HS-5 (cell line): ENCODE results near the gene COL6A2.
"Not testable (repeated sequence)": the region's sequence is repeated elsewhere in the genome, so short reads cannot be mapped to it uniquely, and the experiment has no call there.

ENCODE experiments used
- DNase-seq: peaks from one replicate; pipeline ENCODE4 v3.0.0-alpha.2; 2012; ENCODE audit warnings: low read depth

COL6A2 gene

DNA sequence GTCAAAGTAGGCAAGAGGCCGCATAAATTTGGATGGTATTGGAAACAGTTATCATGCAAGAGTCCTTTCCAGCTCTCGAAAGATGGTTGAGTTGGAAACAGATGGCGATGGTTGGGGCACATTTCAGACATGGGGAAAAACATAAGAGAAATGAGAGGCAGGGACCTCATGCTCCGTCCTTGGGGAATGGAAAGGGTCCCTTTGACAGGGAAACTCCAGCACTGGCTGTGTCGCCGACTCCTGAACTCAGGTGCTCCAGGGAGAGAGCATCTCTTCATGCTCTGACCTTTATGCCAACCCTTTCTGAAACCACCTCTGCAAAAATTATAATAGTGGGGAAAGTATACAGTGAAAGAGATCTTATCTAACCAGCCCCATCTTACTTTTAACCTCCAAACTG, 36.8 kb upstream of the COL6A2 start:
- no peak for DNase-seq

DNA sequence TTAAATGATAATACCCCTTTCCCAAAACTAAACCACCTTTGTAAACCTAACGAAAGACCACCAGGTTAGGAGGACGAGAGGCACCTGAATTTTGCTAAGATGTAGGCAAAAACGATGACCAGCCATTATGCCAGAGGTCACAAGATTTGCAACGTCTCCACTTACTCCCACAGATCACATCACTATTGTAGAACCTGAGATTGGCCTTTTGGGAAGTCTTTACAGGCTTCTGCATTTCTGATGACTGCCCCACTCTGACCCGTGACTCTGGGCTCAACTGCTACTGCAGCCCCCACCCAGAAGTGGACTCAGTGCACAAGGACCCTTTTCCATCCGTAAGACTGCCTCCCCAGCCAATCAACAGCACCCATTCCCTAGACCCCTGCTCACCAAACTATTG, 36.4 kb upstream of the COL6A2 start:
- DNase-seq = no peak

DNA sequence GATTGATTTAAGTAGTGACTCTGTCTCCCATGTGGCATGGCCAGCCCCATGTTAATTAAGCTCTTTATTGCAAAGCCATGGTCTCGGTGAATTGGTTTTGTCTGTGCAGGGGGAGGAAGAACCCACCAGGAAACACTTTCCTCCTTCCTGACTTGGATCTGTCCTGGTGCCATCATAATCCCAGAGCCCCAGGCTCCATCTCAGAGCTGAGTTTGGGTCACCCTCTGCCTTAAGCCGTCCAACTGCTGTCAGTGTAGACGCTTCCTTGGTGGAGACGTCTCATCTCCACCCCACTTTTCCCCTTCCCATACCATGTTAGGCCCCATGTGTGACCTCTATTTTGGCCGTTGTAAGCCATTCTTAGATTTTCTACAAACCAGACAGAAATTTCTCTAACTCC, 36.0 kb upstream of the COL6A2 start:
- no peak for DNase-seq

GRCh38 chr21:46062471-46063211, 35.3 kb upstream of the COL6A2 start:
- DNase-seq = no peak

DNA sequence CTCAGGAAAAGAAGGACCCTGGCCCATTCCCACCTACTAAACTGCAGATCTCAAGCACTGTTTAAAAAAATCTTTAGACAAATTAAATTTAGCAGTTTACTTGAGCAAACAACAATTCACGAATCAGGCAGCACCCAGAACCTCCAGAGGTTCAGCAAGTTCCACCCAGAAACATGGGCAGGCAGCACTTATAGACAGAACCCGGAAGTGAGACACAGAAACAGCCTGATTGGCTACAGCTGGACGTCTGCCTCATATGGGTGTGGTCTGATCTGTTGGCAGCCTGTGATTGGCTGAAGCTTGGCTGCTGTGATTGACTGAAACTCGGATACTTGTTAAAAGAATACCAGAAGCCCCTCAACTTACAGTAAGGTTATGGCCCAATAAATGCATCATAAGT, 34.7 kb upstream of the COL6A2 start:
- DNase-seq = no peak

- DNase-seq = no peak
Observed at GRCh38 chr21:46063734-46064680, 33.9 kb upstream of the COL6A2 start.

DNA sequence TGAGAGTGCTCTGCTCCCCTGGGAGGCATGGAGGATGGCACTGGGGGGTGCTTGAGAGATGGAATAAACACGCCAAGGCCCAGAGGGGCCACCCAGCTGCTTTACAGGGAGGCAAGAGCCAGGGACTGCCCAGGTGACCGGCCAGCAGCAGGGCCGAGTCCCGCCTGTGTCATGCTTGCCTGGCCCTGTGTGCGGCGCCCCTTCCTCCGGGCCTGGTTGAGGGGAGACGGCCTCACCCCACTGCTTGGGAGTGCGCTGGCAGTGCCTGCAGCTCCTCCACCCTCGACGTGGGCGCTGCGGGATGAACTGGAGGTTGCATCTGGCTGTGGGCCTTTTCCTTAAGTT, 33.1 kb upstream of the COL6A2 start:
- DNase-seq = no peak

GRCh38 chr21:46065215-46065913, 32.5 kb upstream of the COL6A2 start:
- no peak for DNase-seq

DNA sequence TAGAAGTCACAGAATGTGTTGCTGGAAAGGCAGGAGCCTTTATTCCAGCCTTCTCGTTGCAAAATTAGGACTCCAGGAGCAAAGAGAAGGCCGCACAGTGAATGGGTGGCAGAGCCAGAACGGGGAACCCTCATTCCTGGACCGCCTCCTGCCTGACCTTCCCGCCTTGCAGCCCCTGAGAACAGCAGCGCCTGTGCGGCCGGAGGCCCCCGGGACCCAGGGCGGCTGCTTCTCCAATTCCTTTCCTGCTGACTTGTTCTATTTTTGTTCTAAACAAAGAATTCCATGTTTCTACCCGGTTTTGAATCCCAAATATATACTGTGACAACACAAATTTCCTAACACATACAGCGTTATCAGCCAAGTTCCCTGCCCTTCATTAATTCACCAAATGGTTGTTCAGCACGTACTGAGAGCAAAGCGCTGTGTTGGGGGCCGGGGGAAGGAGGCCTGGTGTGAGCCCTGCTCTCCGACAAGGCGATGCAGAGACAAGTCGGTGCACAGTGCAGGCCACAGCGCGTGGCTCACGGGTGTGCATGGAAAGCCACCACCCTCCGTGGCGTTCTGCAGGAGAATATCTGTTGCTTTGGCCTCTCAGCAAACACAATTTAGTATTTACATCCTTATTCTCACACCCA, 31.9 kb upstream of the COL6A2 start:
- DNase-seq = no peak

- no peak for DNase-seq
Observed at GRCh38 chr21:46066591-46067331, 31.2 kb upstream of the COL6A2 start.

- DNase-seq = no peak
Observed at GRCh38 chr21:46067505-46068201, 30.3 kb upstream of the COL6A2 start.

- no peak for DNase-seq
Observed at GRCh38 chr21:46068516-46069079, 29.3 kb upstream of the COL6A2 start.

GRCh38 chr21:46069166-46069565, 28.7 kb upstream of the COL6A2 start:
- DNase-seq = no peak

GRCh38 chr21:46069719-46070279, 28.1 kb upstream of the COL6A2 start:
- no peak for DNase-seq

DNA sequence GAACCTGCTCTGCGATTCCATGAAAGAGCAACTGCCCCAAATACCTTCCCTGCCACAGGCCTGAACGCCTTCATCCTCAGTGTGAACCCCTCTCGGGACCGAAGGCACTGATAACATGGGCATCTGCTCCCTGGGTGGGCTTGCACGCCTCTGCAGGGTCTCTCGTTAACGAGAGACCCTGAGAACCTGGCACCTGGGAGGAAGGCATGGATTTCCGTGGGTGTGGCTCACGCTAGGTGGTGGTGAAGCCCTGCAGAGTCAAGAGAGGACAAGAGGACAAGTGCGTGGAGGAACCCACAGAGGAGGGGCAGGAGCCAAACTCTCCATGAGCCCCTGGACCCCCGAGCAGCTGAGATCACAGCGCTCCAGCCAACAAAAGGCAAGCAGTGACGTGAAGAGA, 26.8 kb upstream of the COL6A2 start:
- DNase-seq = no peak

GRCh38 chr21:46076724-46077123, 21.2 kb upstream of the COL6A2 start:
- not testable (repeated sequence) for DNase-seq

DNA sequence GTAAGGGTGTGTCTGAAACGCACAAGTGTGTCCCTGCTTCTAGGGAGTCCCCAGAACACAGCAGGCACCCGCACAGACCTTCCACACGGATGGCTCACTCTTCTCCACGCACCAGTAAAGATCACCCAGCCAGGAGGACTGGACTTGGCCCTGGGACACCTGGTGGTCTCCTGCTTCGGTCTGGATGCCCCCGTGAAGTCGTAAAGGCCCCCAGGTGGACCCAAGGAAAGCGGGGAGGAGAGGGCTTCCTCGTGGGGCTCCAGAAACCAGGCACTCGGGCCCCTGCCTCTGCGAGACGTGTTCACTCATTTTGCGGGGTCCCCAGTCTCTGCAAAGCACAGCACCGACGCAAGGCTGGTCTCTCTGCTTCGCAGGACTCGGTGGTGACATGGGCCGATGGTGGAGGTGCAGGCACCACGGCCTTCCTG, 20.2 kb upstream of the COL6A2 start:
- DNase-seq = no peak

GRCh38 chr21:46078322-46078977, 19.5 kb upstream of the COL6A2 start:
- DNase-seq = no peak

DNA sequence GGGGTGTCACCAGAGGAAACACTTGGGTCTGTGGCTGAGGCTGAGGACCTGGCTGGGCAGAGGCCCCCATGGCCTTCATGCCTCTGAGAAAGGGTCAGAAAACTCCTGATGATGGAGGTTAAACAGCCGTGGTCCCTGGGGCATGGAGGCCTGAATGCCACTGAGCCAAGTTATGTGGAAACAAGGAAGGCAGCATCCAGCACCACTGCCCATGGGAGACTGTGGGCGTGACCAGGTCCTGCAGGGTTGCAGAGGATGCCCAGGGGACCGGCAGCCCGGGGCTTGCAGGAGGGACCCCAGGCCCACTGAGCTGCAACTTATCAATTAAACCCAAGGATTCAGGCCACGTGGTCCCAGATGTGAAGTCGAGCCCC, 18.9 kb upstream of the COL6A2 start:
- DNase-seq = no peak
